HFFc6 (cell line): ENCODE data around the gene TTLL5. TPM values are rescaled to one million over a fixed set of nuclear protein-coding genes. Genes with fewer than 3 reads are reported as not detected.

Experiments used
- DNase-seq: peaks from one replicate; pipeline ENCODE4 v3.0.0-alpha.2; 2018
- H3K27ac Mint-ChIP-seq: 2 replicates; pipeline ENCODE4 v1.8.0; 2020; ENCODE audit warnings: mild to moderate bottlenecking, mixed read lengths
- H3K27me3 Mint-ChIP-seq: 2 replicates; pipeline ENCODE4 v1.8.0; 2021; ENCODE audit warnings: mild to moderate bottlenecking, moderate library complexity, mixed read lengths; ENCODE audit not compliant: insufficient read depth
- H3K36me3 Mint-ChIP-seq: 2 replicates; pipeline ENCODE4 v1.8.0; 2021; ENCODE audit warnings: low read depth, mixed read lengths
- H3K4me1 Mint-ChIP-seq: 2 replicates; pipeline ENCODE4 v1.8.0; 2020; ENCODE audit warnings: low read depth, mixed read lengths
- H3K4me3 Mint-ChIP-seq: 2 replicates; pipeline ENCODE4 v1.8.0; 2020; ENCODE audit warnings: mild to moderate bottlenecking, moderate library complexity, mixed read lengths
- H3K9me3 Mint-ChIP-seq: 2 replicates; pipeline ENCODE4 v1.8.0; 2020; ENCODE audit warnings: mild to moderate bottlenecking, mixed read lengths
- total RNA-seq, 6 experiments: library from RNA; stranded (reverse); fragmentation: NEBNext Ultra II Directional; extraction: Animal tissue kit (Norgen Biotek cat#: 25700); gene quantifications; 2 replicates in 1 of 6; 3 replicates in 5 of 6; pipeline ENCODE4 v1.2.3, GENCODE V29; 2021
- TF ChIP-seq, protein P1 (sequence below): fragments of 200-600 bp; sonication (generic); IDR thresholded peaks from 2 replicates; pipeline ENCODE4 v1.5.0; 2021; ENCODE audit warnings: antibody characterized with exemption, mild to moderate bottlenecking

Gene TTLL5
- total RNA-seq, 6 experiments from 2014 or later, result 22.0 to 28.9 (median 25.0) TPM

DNA sequence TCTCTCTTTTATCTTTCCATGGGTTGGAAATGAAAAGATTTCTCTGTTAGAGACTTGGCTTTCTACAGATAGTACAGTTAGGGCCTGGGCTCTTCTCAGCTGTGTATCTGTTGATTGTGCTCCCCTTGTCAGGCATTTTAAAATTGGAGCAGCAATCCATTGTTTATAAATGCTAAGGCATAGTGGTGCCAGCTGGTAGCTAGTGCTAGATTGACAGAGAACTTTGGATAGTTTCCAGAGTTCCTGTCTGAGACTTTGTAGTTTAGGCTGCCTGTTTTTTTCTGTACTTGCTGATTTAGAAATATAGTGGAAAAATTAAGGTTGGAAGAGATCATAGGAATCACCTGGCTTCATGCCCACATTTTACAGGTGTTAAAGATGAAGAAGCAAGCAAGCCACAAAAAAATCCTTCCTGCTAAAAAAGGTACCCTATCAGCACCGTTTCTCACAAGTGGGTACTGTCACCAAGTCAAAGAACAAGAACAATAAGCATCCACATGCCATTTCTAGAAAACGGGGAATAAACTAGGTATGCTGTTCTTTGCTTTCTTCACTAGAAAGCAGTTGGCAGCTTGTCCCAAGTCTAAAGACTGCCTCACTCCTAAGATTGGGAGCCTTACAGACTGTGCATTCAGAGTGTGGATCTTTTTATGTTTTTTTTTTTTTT lies 6.2 kb downstream of the TTLL5 start:
- TF ChIP-seq, protein P1, sequence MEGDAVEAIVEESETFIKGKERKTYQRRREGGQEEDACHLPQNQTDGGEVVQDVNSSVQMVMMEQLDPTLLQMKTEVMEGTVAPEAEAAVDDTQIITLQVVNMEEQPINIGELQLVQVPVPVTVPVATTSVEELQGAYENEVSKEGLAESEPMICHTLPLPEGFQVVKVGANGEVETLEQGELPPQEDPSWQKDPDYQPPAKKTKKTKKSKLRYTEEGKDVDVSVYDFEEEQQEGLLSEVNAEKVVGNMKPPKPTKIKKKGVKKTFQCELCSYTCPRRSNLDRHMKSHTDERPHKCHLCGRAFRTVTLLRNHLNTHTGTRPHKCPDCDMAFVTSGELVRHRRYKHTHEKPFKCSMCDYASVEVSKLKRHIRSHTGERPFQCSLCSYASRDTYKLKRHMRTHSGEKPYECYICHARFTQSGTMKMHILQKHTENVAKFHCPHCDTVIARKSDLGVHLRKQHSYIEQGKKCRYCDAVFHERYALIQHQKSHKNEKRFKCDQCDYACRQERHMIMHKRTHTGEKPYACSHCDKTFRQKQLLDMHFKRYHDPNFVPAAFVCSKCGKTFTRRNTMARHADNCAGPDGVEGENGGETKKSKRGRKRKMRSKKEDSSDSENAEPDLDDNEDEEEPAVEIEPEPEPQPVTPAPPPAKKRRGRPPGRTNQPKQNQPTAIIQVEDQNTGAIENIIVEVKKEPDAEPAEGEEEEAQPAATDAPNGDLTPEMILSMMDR, result no peak
- no peaks in the 10 kb centered on the region; the same call in 1 of the 2 replicates for H3K27me3 Mint-ChIP-seq
- no peak overlapping the region for H3K4me3 Mint-ChIP-seq
- no peaks in the 10 kb centered on the region for H3K9me3 Mint-ChIP-seq
- peaks cover 14% of the 10 kb centered on the region for H3K36me3 Mint-ChIP-seq
- no peak for DNase-seq
- no peak overlapping the region for H3K27ac Mint-ChIP-seq
- peaks cover 8% of the 10 kb centered on the region for H3K4me1 Mint-ChIP-seq

GRCh38 chr14:75672605-75673192 lies 11.7 kb downstream of the TTLL5 start:
- TF ChIP-seq, protein P1, result no peak
- H3K27ac Mint-ChIP-seq, result no peak overlapping the region
- H3K36me3 Mint-ChIP-seq, result peaks cover 20% of the 10 kb centered on the region
- H3K27me3 Mint-ChIP-seq, result no peaks in the 10 kb centered on the region; the same call in 1 of the 2 replicates
- no peak overlapping the region for H3K4me3 Mint-ChIP-seq
- DNase-seq, result no peak
- H3K9me3 Mint-ChIP-seq, result no peaks in the 10 kb centered on the region
- H3K4me1 Mint-ChIP-seq, result no peaks in the 10 kb centered on the region

- no peaks in the 10 kb centered on the region; the same call in 1 of the 2 replicates for H3K27me3 Mint-ChIP-seq
- peaks cover 20% of the 10 kb centered on the region for H3K36me3 Mint-ChIP-seq
- no peak overlapping the region; the same call in 1 of the 2 replicates for H3K27ac Mint-ChIP-seq
- TF ChIP-seq, protein P1, result no peak
- no peak for DNase-seq
- H3K4me1 Mint-ChIP-seq, result no peaks in the 10 kb centered on the region
- no peaks in the 10 kb centered on the region for H3K9me3 Mint-ChIP-seq
- H3K4me3 Mint-ChIP-seq, result no peak overlapping the region
Observed at GRCh38 chr14:75673345-75674035, 12.4 kb downstream of the TTLL5 start.

GRCh38 chr14:75675265-75675960 lies 14.4 kb downstream of the TTLL5 start:
- no peaks in the 10 kb centered on the region for H3K27me3 Mint-ChIP-seq
- no peak for DNase-seq
- no peak overlapping the region for H3K4me3 Mint-ChIP-seq
- no peak overlapping the region for H3K27ac Mint-ChIP-seq
- H3K4me1 Mint-ChIP-seq, result no peaks in the 10 kb centered on the region
- TF ChIP-seq, protein P1, result no peak
- H3K9me3 Mint-ChIP-seq, result no peaks in the 10 kb centered on the region
- H3K36me3 Mint-ChIP-seq, result peaks cover 16% of the 10 kb centered on the region

GRCh38 chr14:75685910-75686309 lies 24.9 kb downstream of the TTLL5 start:
- Mint-ChIP-seq H3K36me3 (0 out of 2 replicates have a peak, but pooled peaks cover 1% of the 10 kb centered on the region), H3K4me3 (no peak overlapping the region), H3K27ac (no peak overlapping the region), H3K27me3 (no peaks in the 10 kb centered on the region; the same call in 1 of the 2 replicates), H3K4me1 (peaks cover 10% of the 10 kb centered on the region; the same call in 1 of the 2 replicates), H3K9me3 (no peaks in the 10 kb centered on the region)
- TF ChIP-seq, protein P1, result no peak
- DNase-seq, result no peak
